AG04449 (cell line): ENCODE data around the gene PHYHIPL.

Experiments
- CTCF ChIA-PET: fragments of 350-600 bp; formaldehyde crosslinking; extraction: SDS; loops from one replicate; lab custom pipeline; 2021; ENCODE audit warnings: antibody characterized with exemption; lab: Yijun Ruan, JAX
- POLR2A ChIA-PET: fragments of 400-600, 350-600 bp; formaldehyde crosslinking; extraction: SDS; loops from one replicate; lab custom pipeline; 2020; ENCODE audit warnings: antibody characterized with exemption, inconsistent platforms; lab: Yijun Ruan, JAX
- DNase-seq: peaks from one replicate; pipeline ENCODE4 v3.0.0-alpha.2; 2010; ENCODE audit warnings: low read depth, low spot score
- H3K4me3 ChIP-seq: 2 replicates; pipeline ENCODE4 v1.5.1; 2011; ENCODE audit warnings: low read depth, mild to moderate bottlenecking, control low read depth, low read length
- CTCF ChIP-seq: IDR thresholded peaks from one replicate; pipeline ENCODE4 v1.5.1; 2011; ENCODE audit warnings: mild to moderate bottlenecking, moderate library complexity, low read length, control low read depth, inconsistent platforms; ENCODE audit not compliant: insufficient read depth; ENCODE audit errors: missing control alignments

The PHYHIPL gene

GRCh38 chr10:59268460-59268859 is 92.0 kb downstream of the PHYHIPL start:
- no peak overlapping the region for H3K4me3 ChIP-seq
- POLR2A ChIA-PET, result no interaction called here
- CTCF ChIA-PET, result no interaction called here
- DNase-seq, result no peak
- TF ChIP-seq CTCF, result no peak

GRCh38 chr10:59269651-59270050 is 93.2 kb downstream of the PHYHIPL start:
- ChIA-PET CTCF (no interaction called here), POLR2A (no interaction called here)
- H3K4me3 ChIP-seq, result no peak overlapping the region
- no peak for TF ChIP-seq CTCF
- DNase-seq, result no peak

- ChIA-PET POLR2A (no interaction called here), CTCF (no interaction called here)
- no peak overlapping the region for H3K4me3 ChIP-seq
- no peak for DNase-seq
- no peak for TF ChIP-seq CTCF
Observed at GRCh38 chr10:59270492-59270891, 94.0 kb downstream of the PHYHIPL start.

DNA sequence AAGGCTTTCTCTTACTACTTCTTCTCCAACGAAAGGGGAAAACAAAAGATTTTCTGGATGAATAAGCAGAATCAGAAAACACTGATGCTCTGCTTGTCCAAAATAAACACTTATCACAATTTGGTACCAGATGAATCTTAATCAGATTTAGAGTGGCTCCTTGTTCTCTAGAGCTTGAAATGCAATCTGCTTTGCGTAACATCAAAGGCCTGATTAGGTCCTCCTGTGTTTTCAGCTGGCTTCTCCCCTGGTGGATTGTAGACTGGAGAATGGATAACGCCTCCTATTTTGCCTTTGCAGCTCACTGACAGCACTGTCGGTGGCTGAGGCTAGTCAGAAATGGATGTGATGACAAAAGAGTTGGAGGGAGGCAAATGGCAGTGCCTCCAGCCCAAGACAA is 94.7 kb downstream of the PHYHIPL start:
- ChIA-PET POLR2A (no interaction called here), CTCF (no interaction called here)
- DNase-seq, result no peak
- no peak for TF ChIP-seq CTCF
- H3K4me3 ChIP-seq, result no peak overlapping the region

- ChIA-PET POLR2A (no interaction called here), CTCF (no interaction called here)
- no peak for DNase-seq
- TF ChIP-seq CTCF, result no peak
- H3K4me3 ChIP-seq, result no peak overlapping the region
Observed at GRCh38 chr10:59272061-59272460, 95.6 kb downstream of the PHYHIPL start.

DNA sequence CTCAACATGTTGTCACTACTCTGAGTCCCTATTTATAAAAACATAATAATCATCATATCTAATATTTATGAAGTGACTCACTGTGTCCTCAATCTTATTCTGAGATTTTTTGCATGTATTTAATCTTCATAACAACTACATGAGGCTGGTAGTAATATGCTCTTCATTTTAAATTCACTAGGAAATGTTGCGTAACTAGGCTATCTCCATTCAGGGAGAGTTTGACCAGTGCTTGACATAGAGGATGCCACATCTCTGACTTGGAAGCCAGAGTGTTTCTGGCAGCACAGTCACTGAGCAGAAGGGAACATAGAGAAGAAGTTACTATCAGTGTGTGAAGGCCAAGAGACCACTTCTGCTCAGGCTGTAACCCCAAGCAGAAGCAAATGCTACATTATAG is 97.0 kb downstream of the PHYHIPL start:
- POLR2A ChIA-PET, result no interaction called here
- no peak for TF ChIP-seq CTCF
- no peak overlapping the region for H3K4me3 ChIP-seq
- CTCF ChIA-PET, result no interaction called here
- no peak for DNase-seq
